GM18499 (cell line): ENCODE measurements around the gene PITPNM3.

Experiments used
- ATAC-seq: cut with Tn5 transposase; IDR thresholded peaks from one replicate; pipeline ENCODE4 v1.9.1; 2021; ENCODE audit warnings: moderate number of reproducible peaks; ENCODE audit not compliant: insufficient read depth, unreplicated experiment

Gene PITPNM3

GRCh38 chr17:6530324-6530920 lies 25.9 kb downstream of the PITPNM3 start:
- no peak for ATAC-seq

GRCh38 chr17:6528557-6528956 lies 27.8 kb downstream of the PITPNM3 start:
- ATAC-seq, result no peak

GRCh38 chr17:6526362-6527152 lies 29.8 kb downstream of the PITPNM3 start:
- ATAC-seq, result no peak

- ATAC-seq, result no peak
These were observed 30.6 kb downstream of the PITPNM3 start for GRCh38 chr17:6525731-6526130.

- ATAC-seq, result no peak
These were observed 31.2 kb downstream of the PITPNM3 start for GRCh38 chr17:6525141-6525540.

- ATAC-seq, result no peak
These were observed 31.8 kb downstream of the PITPNM3 start for GRCh38 chr17:6524520-6524919.

- no peak for ATAC-seq
These were observed 32.5 kb downstream of the PITPNM3 start for GRCh38 chr17:6523809-6524355.

- no peak for ATAC-seq
These were observed 33.0 kb downstream of the PITPNM3 start for GRCh38 chr17:6523330-6523729.

- ATAC-seq, result no peak
These were observed 34.8 kb downstream of the PITPNM3 start for GRCh38 chr17:6521586-6521985.

GRCh38 chr17:6517062-6517461 lies 39.3 kb downstream of the PITPNM3 start:
- no peak for ATAC-seq

GRCh38 chr17:6514371-6514770 lies 42.0 kb downstream of the PITPNM3 start:
- no peak for ATAC-seq

GRCh38 chr17:6512552-6512951 lies 43.8 kb downstream of the PITPNM3 start:
- no peak for ATAC-seq

- ATAC-seq, result no peak
These were observed 45.9 kb downstream of the PITPNM3 start for GRCh38 chr17:6510321-6510977.

GRCh38 chr17:6509921-6510320 lies 46.4 kb downstream of the PITPNM3 start:
- ATAC-seq, result no peak

- no peak for ATAC-seq
These were observed 47.2 kb downstream of the PITPNM3 start for GRCh38 chr17:6509031-6509771.

GRCh38 chr17:6508519-6509030 lies 47.8 kb downstream of the PITPNM3 start:
- ATAC-seq, result no peak

- no peak for ATAC-seq
These were observed 48.3 kb downstream of the PITPNM3 start for GRCh38 chr17:6508016-6508415.

- no peak for ATAC-seq
These were observed 48.8 kb downstream of the PITPNM3 start for GRCh38 chr17:6507535-6507934.

GRCh38 chr17:6506679-6507231 lies 49.6 kb downstream of the PITPNM3 start:
- ATAC-seq, result no peak
